Endometrium (tissue), 2 donors: ENCODE measurements around the gene LAMB1.
"Not testable (repeated sequence)": the region's sequence is repeated elsewhere in the genome, so short reads cannot be mapped to it uniquely, and the experiment has no call there.

Experiments used
- FAIRE-seq: peaks from 2 replicates; lab custom pipeline; 2012; peaks lifted over from hg19 to GRCh38; lab: Jason Lieb, UNC
- donor health status: control.
- donor health status: control.

LAMB1 gene

DNA sequence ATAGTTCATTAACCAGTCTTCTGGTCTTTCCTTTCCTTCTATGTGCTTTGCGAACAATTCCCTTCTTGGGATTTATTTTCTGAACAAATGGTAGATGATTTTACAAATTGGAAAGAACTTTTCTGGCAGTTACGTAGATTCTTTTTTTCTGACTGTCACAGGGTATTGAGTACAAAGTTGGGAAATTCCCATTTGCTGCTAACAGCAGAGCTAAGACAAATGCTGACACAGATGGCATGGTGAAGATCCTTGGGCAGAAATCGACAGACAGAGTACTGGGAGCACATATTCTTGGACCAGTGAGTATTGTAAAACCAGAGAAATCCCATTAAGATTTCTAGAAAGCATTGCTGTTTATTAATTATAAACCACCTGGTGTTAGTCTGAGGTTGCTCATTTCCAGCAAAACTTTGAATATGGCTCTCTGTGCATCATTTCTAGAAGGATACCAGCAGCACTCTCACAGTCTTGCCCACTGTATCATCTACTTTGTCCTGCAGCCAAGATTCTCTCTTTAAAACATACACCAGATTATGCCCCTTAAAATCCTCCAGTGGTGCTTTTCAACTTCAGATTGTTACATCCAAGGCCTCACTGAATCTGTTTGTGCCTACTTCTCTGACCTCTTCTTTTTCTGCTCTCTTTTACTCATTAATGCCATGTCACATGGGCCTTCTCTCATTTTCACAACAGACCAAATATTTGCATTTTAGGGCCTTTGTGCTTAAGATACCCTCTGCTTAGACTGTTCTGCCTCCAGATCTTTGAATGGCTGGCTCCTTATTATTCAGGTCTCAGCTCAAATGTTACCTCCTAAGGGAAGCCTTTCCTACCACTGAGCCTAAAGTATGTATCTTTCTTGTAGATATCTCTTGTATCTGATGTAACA lies 85.0 kb downstream of the LAMB1 start:
- no peak for FAIRE-seq

DNA sequence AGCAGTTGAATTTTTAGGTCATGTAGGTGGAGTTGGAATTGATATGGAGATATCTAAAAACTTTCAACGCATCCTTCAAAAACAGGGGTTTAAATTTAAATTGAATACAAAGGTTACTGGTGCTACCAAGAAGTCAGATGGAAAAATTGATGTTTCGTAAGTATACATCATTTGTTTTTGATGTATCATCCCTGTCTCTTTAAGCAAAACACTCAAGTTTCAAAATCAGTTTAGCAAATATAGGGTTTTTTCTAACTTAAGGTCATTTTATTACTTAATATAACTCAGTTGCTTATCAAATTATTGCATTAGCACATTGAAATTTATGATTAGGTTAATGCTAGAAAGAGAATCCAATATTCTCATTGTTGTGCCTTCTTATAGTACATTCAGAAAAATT lies 87.4 kb downstream of the LAMB1 start:
- FAIRE-seq = no peak

DNA sequence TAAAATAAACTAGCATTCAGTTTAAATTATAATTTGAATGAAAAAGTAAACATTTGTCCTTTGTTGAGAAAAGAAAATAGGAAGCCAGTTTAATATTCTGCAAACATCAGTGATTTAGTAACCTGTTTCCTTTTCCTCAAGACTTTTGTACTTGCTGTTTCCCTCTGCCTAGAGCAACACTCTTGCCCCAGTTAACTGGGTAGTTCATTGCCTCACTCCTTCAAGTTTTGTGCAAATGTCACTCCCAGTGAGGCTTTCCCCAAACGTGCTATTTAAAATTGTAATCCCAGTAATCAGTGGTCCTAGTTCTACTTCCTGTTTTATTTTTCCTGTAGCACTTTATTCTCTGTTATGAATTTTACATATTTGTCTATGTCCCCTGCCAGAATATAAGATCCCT lies 88.1 kb downstream of the LAMB1 start:
- FAIRE-seq = no peak

DNA sequence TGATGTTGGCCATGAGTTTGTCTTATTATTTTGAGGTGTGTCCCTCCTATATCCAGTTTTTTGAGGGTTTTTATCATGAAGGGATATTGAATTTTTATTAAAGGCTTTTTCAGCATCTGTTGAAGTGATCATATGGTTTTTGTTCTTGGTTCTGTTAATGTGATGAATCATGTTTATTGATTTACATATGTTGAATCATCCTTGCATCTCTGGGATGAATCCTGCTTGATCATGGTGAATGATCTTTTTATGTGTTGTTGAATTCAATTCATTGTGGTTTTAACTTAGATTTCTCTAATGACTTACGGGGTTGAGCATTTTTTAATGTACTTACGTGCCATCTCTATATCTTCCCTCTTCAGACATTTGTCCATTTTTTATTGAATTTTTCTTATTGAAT lies 89.1 kb downstream of the LAMB1 start:
- no peak for FAIRE-seq

DNA sequence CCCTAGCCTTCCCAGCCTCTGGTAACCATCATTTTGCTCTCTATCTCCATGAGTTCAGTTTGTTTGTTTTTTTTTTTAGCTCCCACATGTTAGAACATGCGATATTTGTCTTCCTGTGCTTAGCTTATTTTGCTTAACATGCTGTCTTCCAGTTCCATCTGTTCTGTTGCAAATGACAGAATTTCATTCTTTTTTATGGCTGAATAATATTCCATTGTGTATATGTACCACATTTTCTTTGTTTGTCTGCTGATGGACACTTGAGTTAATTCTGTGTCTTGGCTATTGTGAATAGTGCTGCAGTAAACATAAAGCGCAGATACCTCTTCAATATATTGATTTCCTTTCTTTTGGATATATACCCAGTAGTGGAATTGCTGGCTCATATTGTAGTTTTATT lies 91.0 kb downstream of the LAMB1 start:
- no peak for FAIRE-seq

DNA sequence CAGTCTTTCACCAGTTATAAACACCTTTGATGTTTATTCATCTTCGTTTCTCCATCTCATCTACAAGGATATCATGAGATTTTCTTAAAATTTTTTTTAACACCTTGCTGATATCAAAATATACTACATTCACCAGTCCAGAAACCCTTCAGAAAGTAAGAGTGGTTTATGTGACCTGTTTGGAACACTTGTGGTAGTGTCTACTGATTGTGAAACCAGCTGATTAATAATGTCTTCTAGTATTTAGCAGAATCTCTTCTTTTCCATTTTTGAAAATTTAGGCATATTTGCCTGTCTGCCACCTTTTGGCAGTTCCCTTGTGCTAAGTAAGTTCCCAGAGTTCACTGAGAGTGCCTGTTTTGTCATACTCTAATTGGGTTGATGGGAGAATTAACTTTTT lies 93.5 kb downstream of the LAMB1 start:
- FAIRE-seq = no peak

DNA sequence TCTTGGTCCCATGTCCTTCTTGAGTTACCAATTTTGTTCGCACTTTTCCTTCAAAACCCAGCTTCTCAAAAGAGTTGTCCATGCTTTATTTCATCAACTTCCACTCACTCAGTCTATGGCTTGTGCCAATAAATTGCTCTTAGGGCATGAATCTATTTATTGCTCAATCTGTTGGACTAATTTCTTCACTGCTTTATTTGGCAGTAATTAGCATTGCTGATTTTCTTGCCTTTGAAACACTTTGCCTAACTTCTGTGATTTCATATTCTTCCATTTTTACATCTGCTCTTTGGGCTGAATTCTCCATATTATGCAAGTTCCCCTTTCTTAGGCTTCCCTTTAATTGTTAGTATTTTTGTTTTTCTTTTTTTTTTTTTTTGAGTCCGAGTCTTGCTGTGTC lies 95.2 kb downstream of the LAMB1 start:
- no peak for FAIRE-seq

DNA sequence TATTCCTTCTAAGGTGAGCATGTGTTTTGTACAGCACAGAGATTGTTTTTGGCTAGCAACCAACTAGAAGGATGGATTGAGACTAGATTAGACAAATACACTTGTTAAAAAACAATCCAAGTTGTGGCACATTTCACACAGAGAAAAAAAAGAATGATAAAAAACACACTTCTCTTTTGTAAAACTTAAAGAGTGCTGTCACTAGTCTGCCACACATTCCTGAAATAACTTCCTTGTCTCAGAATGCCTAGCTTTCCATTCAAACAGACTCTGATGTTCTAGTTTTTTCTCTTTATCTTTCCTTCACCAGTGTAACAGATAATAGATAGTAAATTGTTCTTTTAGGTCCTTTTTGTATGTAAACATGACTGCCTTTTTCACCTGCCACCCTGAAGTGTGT lies 100.6 kb downstream of the LAMB1 start:
- FAIRE-seq = no peak

DNA sequence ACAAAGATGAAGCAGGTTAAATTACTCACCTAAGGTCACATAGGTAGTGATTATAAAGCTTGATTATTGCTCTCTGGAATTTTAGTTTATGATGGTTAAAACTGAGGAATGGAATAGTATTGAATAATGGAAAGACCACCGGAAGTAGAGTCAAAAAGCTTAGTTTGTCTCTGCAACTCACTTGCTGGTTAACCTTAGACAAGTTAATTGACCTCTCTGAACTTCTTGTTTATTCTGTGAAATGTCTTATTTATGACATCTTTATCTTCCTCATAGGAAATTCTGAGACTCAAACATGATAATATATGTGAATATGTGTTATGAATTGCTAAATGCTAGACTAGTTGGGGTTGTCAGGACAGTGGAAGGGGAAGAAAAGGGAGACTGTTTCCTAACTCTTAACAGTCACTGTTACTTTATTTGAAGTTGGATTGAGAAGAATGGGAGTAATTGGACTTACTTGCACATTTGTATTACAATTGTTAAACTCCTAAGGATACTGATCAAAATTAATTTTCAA lies 102.4 kb downstream of the LAMB1 start:
- FAIRE-seq = no peak

DNA sequence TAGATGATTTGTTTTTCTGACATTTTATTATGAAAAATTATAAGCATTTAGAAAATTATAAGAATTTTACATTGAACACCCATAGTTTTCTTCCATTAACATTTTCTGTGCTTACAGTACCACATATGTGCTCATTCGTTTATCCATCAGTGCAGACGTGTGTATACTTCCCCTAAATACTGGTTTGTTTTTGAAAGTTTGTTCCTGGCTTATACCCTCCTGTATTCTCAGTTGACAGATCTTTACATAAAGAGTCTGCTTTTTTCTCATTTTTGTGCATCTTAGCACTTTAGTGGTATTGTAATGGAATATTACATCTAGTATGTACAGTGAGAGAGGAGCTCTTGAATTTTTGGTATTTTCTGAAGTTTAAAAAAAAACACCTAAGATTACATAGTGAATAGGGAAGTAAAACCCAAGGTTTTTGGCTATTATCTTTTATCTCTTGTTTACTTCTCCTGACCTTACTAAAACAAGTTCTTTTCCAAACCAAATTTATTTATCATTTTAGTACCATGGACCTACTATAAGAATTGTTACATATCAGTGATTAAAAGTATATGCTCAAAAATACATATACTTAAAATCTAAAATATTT lies 103.9 kb downstream of the LAMB1 start:
- no peak for FAIRE-seq

DNA sequence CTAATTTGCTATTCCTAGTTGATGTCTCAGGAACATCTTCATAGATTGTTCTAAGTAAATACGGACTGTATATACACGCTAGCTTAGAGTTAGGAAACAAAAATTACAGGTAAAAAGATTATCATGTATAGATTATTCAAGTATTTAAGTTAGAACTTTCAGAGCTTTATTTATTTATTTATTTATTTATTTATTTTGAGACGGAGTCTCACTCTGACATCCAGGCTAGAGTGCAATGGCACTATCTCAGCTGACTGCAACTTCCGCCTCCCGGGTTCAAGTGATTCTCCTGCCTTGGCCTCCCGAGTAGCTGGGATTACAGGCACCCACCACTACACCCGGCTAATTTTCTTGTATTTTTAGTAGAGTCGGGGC lies 110.6 kb downstream of the LAMB1 start:
- FAIRE-seq = not testable (repeated sequence)

DNA sequence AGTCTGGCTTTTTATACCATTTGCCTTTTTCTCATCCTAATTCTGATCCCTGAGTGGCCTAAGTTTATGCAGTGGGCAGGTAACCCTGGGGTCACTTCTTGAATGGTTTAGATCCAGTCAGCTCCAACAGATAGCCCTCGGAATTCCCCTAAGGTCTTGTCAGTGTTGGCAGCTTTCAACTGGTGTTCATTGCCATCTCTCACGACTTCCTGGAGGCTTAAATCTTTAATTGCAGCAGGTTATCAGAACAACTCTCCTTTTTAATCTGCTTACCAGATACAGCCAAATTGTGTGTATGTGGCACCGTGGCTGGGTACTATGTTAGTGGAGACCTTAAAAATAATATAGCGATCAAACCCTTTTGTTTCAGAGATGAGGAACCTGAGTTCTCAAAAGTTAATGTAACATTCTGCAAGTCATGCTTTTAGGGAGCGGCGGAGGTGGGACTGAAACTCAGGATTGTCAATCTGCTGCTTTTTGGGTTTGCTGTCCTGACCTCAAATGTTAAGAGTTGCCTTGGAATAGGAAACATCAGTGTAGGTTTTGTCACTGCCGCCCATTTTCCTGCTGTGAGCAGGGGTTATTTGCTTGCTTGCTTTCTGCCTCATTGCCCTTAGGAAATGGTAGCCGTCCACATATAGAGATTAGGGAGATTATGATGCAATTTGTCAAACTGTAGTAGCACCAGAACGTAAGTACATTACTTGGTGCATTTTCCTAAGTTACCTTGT lies 111.2 kb downstream of the LAMB1 start:
- FAIRE-seq = no peak

DNA sequence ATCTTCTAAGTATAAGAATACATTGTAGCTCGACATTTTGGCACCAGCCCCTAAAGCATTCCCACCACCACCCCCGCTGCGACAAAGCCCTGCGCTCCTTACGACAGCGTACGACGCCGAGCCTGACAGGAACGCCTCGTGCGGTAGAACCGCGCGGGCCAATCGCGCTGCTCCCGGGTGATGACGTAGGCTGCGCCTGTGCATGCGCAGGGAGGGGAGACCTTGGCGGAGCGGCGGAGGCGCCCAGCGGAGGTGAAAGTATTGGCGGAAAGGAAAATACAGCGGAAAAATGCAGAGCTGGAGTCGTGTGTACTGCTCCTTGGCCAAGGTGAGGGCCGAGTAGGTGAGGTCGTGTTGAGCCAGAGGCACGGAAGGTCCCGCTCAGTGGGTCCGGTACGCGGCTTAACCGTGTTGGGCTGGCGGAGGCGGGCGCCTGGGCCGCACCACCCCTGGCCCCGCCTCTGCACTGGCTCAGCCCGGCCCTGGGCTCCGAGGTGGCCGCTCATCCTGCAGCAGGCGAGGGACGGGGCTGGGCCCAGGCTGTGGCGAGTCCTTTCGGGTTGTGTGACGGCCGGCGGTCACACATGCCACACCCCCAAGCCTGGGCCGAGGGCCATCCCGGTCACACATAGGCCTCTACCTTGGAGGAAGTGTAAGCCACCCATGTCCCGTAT lies 111.9 kb downstream of the LAMB1 start, which contains the start of gene DLD:
DLD (plus strand) TSS at position 222 of the 674 bp plus-strand sequence; CDS start at position 290, 68 bp downstream.
- peak; percentile 61 for FAIRE-seq

DNA sequence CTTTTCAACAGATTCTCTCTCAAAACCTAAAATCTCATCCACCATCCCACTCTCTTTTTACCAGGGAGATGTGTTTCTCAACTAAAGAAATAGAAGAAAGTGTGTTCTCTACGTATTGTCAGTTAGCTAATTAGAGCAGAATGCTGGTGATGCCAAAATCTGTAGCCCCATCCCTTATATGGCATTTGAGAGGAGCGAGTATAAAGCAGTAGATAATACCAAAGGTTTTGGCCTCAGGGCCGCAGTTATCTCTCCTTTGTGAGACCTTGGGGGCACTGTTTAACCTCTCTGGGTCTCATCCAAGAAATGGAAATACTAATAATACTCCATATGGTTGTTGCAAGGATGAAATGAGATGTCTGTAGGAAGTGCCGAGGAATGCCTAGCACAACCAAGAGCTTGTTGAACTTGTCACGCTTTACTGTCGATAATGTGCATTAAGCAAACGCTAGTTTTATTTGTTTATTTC lies 112.4 kb downstream of the LAMB1 start:
- FAIRE-seq = no peak

DNA sequence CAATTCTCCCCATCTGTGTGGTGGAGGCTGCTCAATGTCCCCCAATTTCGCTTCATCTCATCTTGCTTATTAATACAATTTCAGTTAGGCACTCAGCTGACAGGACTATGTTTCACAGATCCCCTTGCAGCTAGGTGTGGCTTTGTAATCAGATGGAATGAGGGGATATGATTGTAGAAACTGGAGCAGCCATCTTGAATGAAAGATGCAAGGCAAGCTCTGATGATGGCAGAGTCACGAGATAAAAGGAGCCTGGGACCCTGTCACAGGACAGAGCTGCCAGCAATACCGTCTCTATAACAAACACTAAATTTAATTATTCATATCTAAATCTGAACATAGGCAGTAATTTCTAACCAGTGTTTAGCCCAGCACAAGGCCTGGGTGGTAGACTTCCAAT lies 113.0 kb downstream of the LAMB1 start:
- FAIRE-seq = no peak

DNA sequence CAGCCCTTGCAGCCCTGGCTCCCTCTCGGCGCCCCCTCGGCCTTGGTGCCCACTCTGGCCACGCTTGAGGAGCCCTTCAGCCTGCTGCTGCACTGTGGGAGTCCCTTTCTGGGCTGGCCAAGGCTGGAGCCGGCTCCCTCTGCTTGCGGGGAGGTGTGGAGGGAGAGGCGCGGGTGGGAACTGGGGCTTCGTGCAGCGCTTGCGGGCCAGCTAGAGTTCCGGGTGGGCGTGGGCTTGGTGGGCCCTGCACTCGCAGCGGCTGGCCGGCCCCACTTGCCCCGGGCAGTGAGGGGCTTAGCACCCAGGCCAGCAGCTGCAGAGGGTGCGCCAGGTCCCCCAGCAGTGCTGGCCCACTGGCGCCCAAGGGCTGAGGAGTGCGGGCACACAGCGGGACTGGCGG lies 115.1 kb downstream of the LAMB1 start:
- FAIRE-seq = not testable (repeated sequence)

DNA sequence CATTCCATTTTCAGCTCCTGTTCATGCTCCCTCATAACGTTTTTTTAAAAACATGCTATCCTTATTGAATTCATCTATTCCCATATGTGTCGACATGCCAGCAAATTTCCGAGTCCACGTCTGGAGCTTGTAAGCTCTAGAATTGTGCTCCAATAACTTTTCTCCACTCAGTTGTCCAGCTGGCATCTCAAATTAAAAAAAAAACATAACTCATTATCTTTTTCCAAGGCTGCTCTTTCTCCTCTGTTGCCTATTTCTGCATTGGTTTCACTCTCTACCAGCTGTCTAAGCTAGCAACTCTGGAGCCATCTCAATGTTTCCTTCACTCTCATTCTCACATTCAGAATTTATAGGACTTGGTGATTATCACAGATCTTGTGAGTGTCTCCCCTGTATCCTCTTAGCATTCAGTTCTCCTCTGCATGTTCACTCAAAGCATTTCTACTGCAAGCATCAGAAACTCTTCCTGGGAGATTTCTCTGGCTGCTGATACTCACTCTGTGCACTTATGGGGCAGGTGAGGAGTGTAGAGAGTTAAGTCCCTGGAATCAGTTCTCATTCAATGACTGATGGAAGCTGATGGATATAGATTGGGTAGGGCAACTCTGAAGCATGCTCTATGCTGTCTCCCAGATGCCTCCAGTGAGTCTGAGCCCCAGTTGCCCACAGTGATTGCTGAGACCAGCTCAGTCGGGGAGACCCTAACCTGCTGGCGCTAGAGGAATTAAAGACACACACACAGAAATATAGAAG lies 118.7 kb downstream of the LAMB1 start:
- FAIRE-seq = no peak

DNA sequence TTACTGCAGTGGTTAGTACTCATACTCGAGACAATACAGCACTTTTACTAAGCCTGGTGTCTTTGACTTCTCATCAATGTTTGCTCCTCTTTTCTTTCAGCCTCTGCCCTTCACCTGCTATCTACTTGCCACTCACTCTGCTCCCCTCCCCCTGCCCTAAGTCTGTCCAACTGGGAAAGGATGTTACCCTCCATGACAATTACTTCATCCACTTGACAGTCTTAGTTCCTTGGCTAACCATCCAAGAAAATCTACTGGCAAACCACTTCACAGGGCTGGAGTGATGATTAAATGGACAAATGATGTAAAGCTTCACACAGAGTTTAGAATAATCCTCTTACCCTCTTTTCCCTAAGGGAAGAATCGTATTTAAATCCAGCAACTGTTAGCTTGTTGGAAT lies 120.2 kb downstream of the LAMB1 start:
- no peak for FAIRE-seq

DNA sequence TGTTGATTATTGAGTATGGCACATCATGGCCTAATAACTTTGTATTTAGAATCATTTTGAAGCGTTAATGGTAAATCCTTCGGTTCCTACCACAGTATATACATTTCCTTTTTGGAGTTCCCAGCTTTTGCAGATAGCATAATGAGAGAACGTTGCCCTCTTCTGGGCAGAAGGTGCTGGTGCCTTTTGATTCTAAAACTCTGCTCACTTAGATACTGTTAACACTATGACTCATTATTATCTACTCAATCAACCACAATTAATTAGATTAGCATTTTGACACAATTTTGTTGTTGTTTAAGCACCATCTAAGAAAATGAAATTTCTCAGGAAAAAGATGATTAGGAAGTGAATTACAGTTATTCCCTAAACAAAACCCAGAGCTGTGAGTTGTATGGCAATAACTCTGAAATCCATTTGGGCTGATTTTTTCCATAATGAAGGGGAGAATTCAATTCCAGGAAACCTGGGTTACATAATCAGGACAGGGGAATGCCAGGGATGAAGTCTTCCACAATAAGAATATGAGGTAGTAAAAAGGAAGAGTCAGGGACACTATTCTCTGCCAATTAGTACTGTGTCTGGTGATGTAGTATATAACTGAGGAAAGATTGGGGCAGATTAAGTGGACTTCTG lies 123.4 kb downstream of the LAMB1 start:
- FAIRE-seq = peak; percentile 93

DNA sequence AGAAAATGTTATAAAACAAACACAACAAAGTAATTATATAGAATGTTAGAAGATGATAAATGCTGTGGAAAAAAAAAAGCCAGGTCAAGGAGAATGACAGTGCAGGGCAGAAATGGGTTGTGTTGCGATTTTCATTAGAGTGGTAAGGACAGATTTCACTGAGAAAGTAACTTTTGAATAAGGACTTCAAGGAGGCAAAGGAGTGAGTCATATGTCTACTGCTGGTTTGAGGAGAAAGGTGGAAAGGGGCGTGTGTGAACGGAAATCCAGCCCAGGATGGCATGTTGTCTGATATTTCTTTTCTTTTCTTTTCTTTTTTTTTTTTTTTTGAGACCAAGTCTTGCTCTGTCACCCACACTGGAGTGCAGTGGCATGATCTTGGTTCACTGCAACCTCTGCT lies 124.3 kb downstream of the LAMB1 start:
- FAIRE-seq = no peak
